Fibroblast of skin of left biceps (primary cell): ENCODE results near the gene WFDC8.
"Not testable (repeated sequence)": the region's sequence is repeated elsewhere in the genome, so short reads cannot be mapped to it uniquely, and the experiment has no call there.

Experiments used
- DNase-seq, 2 experiments: peaks; one replicate each; pipeline ENCODE4 v3.0.0-alpha.2; 2013; ENCODE audit warnings: low read depth in 2 of 2

The WFDC8 gene

GRCh38 chr20:45579184-45579583, at the start of gene WFDC8:
Gene WFDC8 (minus strand): TSS chr20:45579284. CDS start chr20:45579247, 37 bp downstream.
- no peak for DNase-seq

GRCh38 chr20:45626540-45626939, 47.5 kb upstream of the WFDC8 start:
- DNase-seq: no peak

GRCh38 chr20:45621593-45621992, 42.5 kb upstream of the WFDC8 start:
- DNase-seq: no peak

- no peak for DNase-seq
These were observed 38.5 kb upstream of the WFDC8 start for GRCh38 chr20:45617591-45617990.

- DNase-seq: no peak
These were observed 33.2 kb upstream of the WFDC8 start for GRCh38 chr20:45612314-45612713.

- peak; percentile 67 to 73 for DNase-seq
These were observed 32.0 kb upstream of the WFDC8 start for GRCh38 chr20:45611054-45611453.

- no peak for DNase-seq
These were observed 28.7 kb upstream of the WFDC8 start for GRCh38 chr20:45607810-45608209.

- DNase-seq: no peak
These were observed 16.2 kb upstream of the WFDC8 start for GRCh38 chr20:45595235-45595634.

GRCh38 chr20:45593498-45593897, 14.4 kb upstream of the WFDC8 start:
- no peak for DNase-seq

GRCh38 chr20:45592574-45593189, 13.6 kb upstream of the WFDC8 start:
- DNase-seq: peak; percentile 7 to 9

- no peak for DNase-seq
These were observed 10.6 kb upstream of the WFDC8 start for GRCh38 chr20:45589725-45590124.

- DNase-seq: no peak
These were observed 9.7 kb upstream of the WFDC8 start for GRCh38 chr20:45588800-45589199.

- not testable (repeated sequence) for DNase-seq
These were observed 6.9 kb upstream of the WFDC8 start for GRCh38 chr20:45585986-45586385.

- DNase-seq: not testable (repeated sequence)
These were observed 5.2 kb upstream of the WFDC8 start for GRCh38 chr20:45584294-45584693.

- DNase-seq: no peak
These were observed 4.4 kb upstream of the WFDC8 start for GRCh38 chr20:45583502-45583901.

- DNase-seq: no peak
These were observed 2.6 kb upstream of the WFDC8 start for GRCh38 chr20:45581702-45582101.

GRCh38 chr20:45578231-45578630, 853 bp downstream of the WFDC8 start:
- no peak for DNase-seq

GRCh38 chr20:45576995-45577394, 2.1 kb downstream of the WFDC8 start:
- DNase-seq: no peak

- DNase-seq: no peak
These were observed 3.2 kb downstream of the WFDC8 start for GRCh38 chr20:45575931-45576330.

- not testable (repeated sequence) for DNase-seq
These were observed 9.4 kb downstream of the WFDC8 start for GRCh38 chr20:45569650-45570049.

GRCh38 chr20:45564760-45565276, 14.3 kb downstream of the WFDC8 start:
- DNase-seq: no peak

GRCh38 chr20:45555198-45555597, 23.9 kb downstream of the WFDC8 start:
- no peak for DNase-seq

- DNase-seq: no peak
These were observed 26.6 kb downstream of the WFDC8 start for GRCh38 chr20:45552456-45552855.

- no peak for DNase-seq
These were observed 28.3 kb downstream of the WFDC8 start for GRCh38 chr20:45550765-45551164.
